ENCODE results near the gene MMP17. TPM values are rescaled to one million over a fixed set of nuclear protein-coding genes. Genes with fewer than 3 reads are reported as not detected.

MMP17 gene
- total RNA-seq, 1 experiment from 2014 or later, result 30.2 TPM

GRCh38 chr12:131854861-131855476, 26.8 kb downstream of the MMP17 start:
- BruUV-seq (replicated peaks), result no TSS peak
- Histone ChIP-seq H4K20me1 (ENCODE audit: low read length) (no peaks in the 10 kb centered on the region), H3K4me2 (ENCODE audit: low read length) (no peak overlapping the region), H3K9ac (ENCODE audit: low read length) (no peak overlapping the region), H3K79me2 (ENCODE audit: low read length) (no peaks in the 10 kb centered on the region), H3K27me3 (ENCODE audit: low read length) (no peaks in the 10 kb centered on the region), H3K36me3 (ENCODE audit: low read depth, low read length) (no peaks in the 10 kb centered on the region), H2AFZ (ENCODE audit: low read length) (peak overlapping the region; percentile 72; the same call in 1 of the 2 replicates), H3K4me3 (ENCODE audit: low read length) (no peak overlapping the region; the same call in 1 of the 2 replicates), H3K9me2 (replicated peaks; ENCODE audit: low read length) (no peaks in the 10 kb centered on the region), H3K27ac (ENCODE audit: low read length) (no peak overlapping the region), H3F3A (ENCODE audit: low read length, unreplicated experiment) (no peaks in the 10 kb centered on the region), H3K9me3 (ENCODE audit: low read length) (no peaks in the 10 kb centered on the region), H3K4me1 (ENCODE audit: insufficient read depth, low read length) (peaks cover 13% of the 10 kb centered on the region)
- CTCF ChIA-PET, result no interaction called here
- ATAC-seq (0 out of 2 replicates have a peak, but pooled peaks have one; percentile 2), DNase-seq (no peak)
- TF ChIP-seq, protein P1, sequence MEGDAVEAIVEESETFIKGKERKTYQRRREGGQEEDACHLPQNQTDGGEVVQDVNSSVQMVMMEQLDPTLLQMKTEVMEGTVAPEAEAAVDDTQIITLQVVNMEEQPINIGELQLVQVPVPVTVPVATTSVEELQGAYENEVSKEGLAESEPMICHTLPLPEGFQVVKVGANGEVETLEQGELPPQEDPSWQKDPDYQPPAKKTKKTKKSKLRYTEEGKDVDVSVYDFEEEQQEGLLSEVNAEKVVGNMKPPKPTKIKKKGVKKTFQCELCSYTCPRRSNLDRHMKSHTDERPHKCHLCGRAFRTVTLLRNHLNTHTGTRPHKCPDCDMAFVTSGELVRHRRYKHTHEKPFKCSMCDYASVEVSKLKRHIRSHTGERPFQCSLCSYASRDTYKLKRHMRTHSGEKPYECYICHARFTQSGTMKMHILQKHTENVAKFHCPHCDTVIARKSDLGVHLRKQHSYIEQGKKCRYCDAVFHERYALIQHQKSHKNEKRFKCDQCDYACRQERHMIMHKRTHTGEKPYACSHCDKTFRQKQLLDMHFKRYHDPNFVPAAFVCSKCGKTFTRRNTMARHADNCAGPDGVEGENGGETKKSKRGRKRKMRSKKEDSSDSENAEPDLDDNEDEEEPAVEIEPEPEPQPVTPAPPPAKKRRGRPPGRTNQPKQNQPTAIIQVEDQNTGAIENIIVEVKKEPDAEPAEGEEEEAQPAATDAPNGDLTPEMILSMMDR (conservative IDR thresholded peaks at IDR 0.05; ENCODE audit: low read depth, low read length), result no peak
- no peak for TF ChIP-seq EZH2phosphoT487 (IDR thresholded peaks at IDR 0.05; ENCODE audit: borderline replicate concordance, low read length)
- no peak for TF ChIP-seq EZH2 (IDR thresholded peaks at IDR 0.05; ENCODE audit: low read length, unreplicated experiment)
- intact Hi-C loops (cut with micrococcal nuclease), result no loop called here
- POLR2A ChIA-PET (ENCODE audit: unreplicated experiment), result no interaction called here

DNA sequence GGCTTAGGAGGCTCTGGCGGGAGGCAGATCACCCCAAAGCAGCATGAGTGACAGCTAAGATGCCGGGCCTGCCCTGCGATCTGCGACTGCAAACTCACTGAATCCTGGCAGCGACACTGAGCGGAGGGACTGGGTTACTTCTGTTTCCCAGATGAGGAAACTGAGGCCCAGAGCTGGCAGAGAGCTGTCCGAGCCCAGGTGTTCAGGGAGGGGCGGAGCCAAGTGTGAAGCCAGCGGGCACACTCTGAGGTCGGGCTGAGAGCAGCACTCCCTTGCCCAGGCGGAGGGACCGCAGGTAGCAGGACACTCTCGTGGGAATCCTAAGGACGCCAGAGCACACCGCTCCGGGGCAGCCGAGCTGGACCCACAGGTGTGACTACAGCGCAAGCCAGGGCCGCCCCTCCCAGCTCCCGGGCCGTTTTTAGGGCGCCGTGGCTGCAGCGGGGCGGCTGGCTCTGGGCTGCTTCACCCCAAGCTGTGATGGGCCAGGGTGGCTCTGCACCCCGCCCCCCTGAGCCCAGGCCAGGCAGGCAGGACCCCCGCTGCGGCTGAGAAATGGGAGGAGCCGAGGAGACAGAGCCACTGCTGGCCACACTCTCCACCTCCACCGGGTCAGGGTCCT, 27.4 kb downstream of the MMP17 start:
- Histone ChIP-seq H2AFZ (ENCODE audit: low read length) (peak overlapping the region; percentile 72), H3F3A (ENCODE audit: low read length, unreplicated experiment) (no peaks in the 10 kb centered on the region), H3K9me3 (ENCODE audit: low read length) (no peaks in the 10 kb centered on the region), H3K4me3 (ENCODE audit: low read length) (peak overlapping the region; percentile 40; the same call in 1 of the 2 replicates), H3K27me3 (ENCODE audit: low read length) (no peaks in the 10 kb centered on the region), H3K9ac (ENCODE audit: low read length) (no peak overlapping the region), H3K27ac (ENCODE audit: low read length) (no peak overlapping the region), H3K9me2 (replicated peaks; ENCODE audit: low read length) (no peaks in the 10 kb centered on the region), H3K4me2 (ENCODE audit: low read length) (peak overlapping the region; percentile 80), H3K79me2 (ENCODE audit: low read length) (no peaks in the 10 kb centered on the region), H3K4me1 (ENCODE audit: insufficient read depth, low read length) (peaks cover 19% of the 10 kb centered on the region), H4K20me1 (ENCODE audit: low read length) (no peaks in the 10 kb centered on the region), H3K36me3 (ENCODE audit: low read depth, low read length) (no peaks in the 10 kb centered on the region)
- intact Hi-C loops (cut with micrococcal nuclease), result no loop called here
- no peak for TF ChIP-seq EZH2 (IDR thresholded peaks at IDR 0.05; ENCODE audit: low read length, unreplicated experiment)
- TF ChIP-seq, protein P1 (conservative IDR thresholded peaks at IDR 0.05; ENCODE audit: low read depth, low read length), result no peak
- no peak for TF ChIP-seq EZH2phosphoT487 (IDR thresholded peaks at IDR 0.05; ENCODE audit: borderline replicate concordance, low read length)
- no TSS peak for BruUV-seq (replicated peaks)
- ChIA-PET CTCF (no interaction called here), POLR2A (ENCODE audit: unreplicated experiment) (no interaction called here)
- ATAC-seq (peak; percentile 42), DNase-seq (peak; percentile 24)
